Right lobe of liver (tissue), 4 donors: ENCODE measurements around the gene MAG.

Experiments
- CTCF ChIP-seq, 4 donors: fragments of 200-600 bp in 3 of 4; fragments of 450-650 bp in 1 of 4; IDR thresholded peaks; one replicate each; pipeline versions ENCODE4 v1.5.1 to v1.8.0; 2016 to 2022; ENCODE audit warnings: antibody characterized with exemption in 4 of 4, mild to moderate bottlenecking in 2 of 4
- POLR2A ChIP-seq: fragments of 450-650 bp; IDR thresholded peaks from one replicate; pipeline ENCODE4 v1.6.1; 2017; ENCODE audit warnings: antibody characterized with exemption, mild to moderate bottlenecking
- donor health status: DM: no; HTN: no; CAD: no.
- donor health status: DM: no; HTN: no; CAD: no.
- donor health status: DM: no; HTN: yes; CAD: no.

GRCh38 chr19:35355791-35356460 lies 64.0 kb downstream of the MAG start:
- TF ChIP-seq CTCF (IDR thresholded peaks at IDR 0.05) (no peak), POLR2A (no peak)
